Left ventricle myocardium inferior (tissue), 1 donor: ENCODE data around the gene IPO9. TPM values are rescaled to one million over a fixed set of nuclear protein-coding genes. Genes with fewer than 3 reads are reported as not detected.

Source experiments
- DNase-seq: peaks from one replicate; pipeline ENCODE4 v3.0.0-alpha.2; 2020
- H3K27ac ChIP-seq: fragments of 200-600 bp; replicated peaks from 2 replicates; pipeline ENCODE4 v1.8.0; 2021
- H3K27me3 ChIP-seq: fragments of 200-600 bp; 2 replicates; pipeline ENCODE4 v1.8.0; 2021; ENCODE audit warnings: low read depth
- H3K36me3 ChIP-seq: fragments of 200-600 bp; 2 replicates; pipeline ENCODE4 v1.8.0; 2021
- H3K4me1 ChIP-seq: fragments of 200-600 bp; 2 replicates; pipeline ENCODE4 v1.8.0; 2021
- H3K4me3 ChIP-seq: fragments of 200-600 bp; 2 replicates; pipeline ENCODE4 v1.8.0; 2021; ENCODE audit warnings: mild to moderate bottlenecking, moderate library complexity
- H3K9me3 ChIP-seq: fragments of 200-600 bp; replicated peaks from 2 replicates; pipeline ENCODE4 v1.8.0; 2021
- CTCF ChIP-seq: fragments of 200-600 bp; IDR thresholded peaks from 2 replicates; pipeline ENCODE4 v1.8.0; 2021; ENCODE audit warnings: antibody characterized with exemption, mild to moderate bottlenecking, borderline replicate concordance
- intact Hi-C: fragments of 100-400 bp; cut with micrococcal nuclease; formaldehyde crosslinking; loops from one replicate; pipeline ENCODE4 v1.11.0; 2022
- total RNA-seq: library from RNA; stranded (reverse); fragmentation: NEBNext Ultra II Directional; extraction: Animal tissue kit (Norgen Biotek cat#: 25700); gene quantifications from one replicate; pipeline ENCODE4 v1.2.1, GENCODE V29; 2021
- donor health status: DM: no; HTN: yes; CAD: no; lungs with severe emphysema.

The IPO9 gene
- total RNA-seq, 1 donor from 2014 or later = 20.1 TPM

GRCh38 chr1:201795066-201795465 is 33.9 kb upstream of the IPO9 start:
- TF ChIP-seq CTCF = peak; percentile 45
- H3K27me3 ChIP-seq = no peaks in the 10 kb centered on the region
- no peaks in the 10 kb centered on the region for H3K9me3 ChIP-seq
- H3K4me1 ChIP-seq = peaks cover 52% of the 10 kb centered on the region
- DNase-seq = no peak
- intact Hi-C loops = loop anchor here (2.0 kb wide), 1 partner anchor 236 kb away; no protein-coding TSS in a partner anchor
- H3K27ac ChIP-seq = peak overlapping the region; percentile 78
- H3K4me3 ChIP-seq = no peak overlapping the region
- H3K36me3 ChIP-seq = peaks cover 74% of the 10 kb centered on the region

- no peak for TF ChIP-seq CTCF
- intact Hi-C loops = no loop called here
- H3K9me3 ChIP-seq = no peaks in the 10 kb centered on the region
Measured at GRCh38 chr1:201800246-201800645, 28.7 kb upstream of the IPO9 start.

DNA sequence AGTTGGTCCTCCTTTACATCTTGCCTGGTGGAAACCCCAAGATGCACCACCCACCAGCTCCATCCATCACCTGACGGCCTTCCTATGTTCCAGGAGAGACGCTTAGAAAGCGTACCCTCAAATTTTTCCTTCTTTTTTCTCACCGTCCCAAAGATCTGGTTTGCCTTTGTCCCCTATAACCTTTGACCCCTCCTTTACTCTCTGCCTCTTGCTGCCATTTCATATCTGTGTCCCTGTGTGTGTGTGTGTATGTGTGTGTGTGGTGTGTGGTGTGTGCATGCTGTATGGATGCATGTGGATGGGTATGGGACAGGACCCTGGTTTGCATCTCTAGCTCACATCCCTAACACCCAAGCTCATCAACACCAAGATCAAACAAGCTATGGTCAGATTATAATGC is 22.2 kb upstream of the IPO9 start:
- Histone ChIP-seq H3K4me1 (peaks cover 14% of the 10 kb centered on the region), H3K4me3 (no peak overlapping the region), H3K36me3 (peaks cover 98% of the 10 kb centered on the region), H3K27ac (no peak overlapping the region), H3K9me3 (no peaks in the 10 kb centered on the region), H3K27me3 (no peaks in the 10 kb centered on the region)
- DNase-seq = no peak
- no peak for TF ChIP-seq CTCF
- intact Hi-C loops = no loop called here

More at GRCh38 chr1:201800246-201800645, 28.7 kb upstream of the IPO9 start:
- H3K27me3 ChIP-seq = no peaks in the 10 kb centered on the region
- no peak for DNase-seq
- no peak overlapping the region for H3K27ac ChIP-seq
- peaks cover 97% of the 10 kb centered on the region for H3K36me3 ChIP-seq
- no peak overlapping the region for H3K4me3 ChIP-seq
- H3K4me1 ChIP-seq = peaks cover 6% of the 10 kb centered on the region

- no peak overlapping the region for H3K4me3 ChIP-seq
- no peak for TF ChIP-seq CTCF
- no peaks in the 10 kb centered on the region for H3K27me3 ChIP-seq
- H3K4me1 ChIP-seq = peaks cover 14% of the 10 kb centered on the region
- intact Hi-C loops = no loop called here
- H3K9me3 ChIP-seq = no peaks in the 10 kb centered on the region
- DNase-seq = peak; percentile 64
- peaks cover 100% of the 10 kb centered on the region for H3K36me3 ChIP-seq
- H3K27ac ChIP-seq = peak overlapping the region; percentile 63
Measured at GRCh38 chr1:201807958-201808632, 20.9 kb upstream of the IPO9 start.

DNA sequence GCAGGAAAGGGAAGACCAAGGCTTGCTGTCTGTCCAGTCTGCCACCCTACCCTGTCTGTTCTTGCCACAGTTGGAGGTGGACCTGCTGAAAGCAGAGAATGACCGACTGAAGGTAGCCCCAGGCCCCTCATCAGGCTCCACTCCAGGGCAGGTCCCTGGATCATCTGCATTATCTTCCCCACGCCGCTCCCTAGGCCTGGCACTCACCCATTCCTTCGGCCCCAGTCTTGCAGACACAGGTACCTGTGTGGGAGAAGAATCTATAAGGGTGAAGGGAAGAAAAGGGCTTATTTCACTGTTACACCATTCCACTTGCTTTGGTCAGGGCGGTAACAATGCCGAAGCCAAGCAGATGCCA is 20.3 kb upstream of the IPO9 start:
- Histone ChIP-seq H3K27ac (peak overlapping the region; percentile 63), H3K4me3 (no peak overlapping the region), H3K27me3 (no peaks in the 10 kb centered on the region), H3K9me3 (no peaks in the 10 kb centered on the region), H3K36me3 (peaks cover 100% of the 10 kb centered on the region), H3K4me1 (peaks cover 14% of the 10 kb centered on the region)
- intact Hi-C loops = no loop called here
- no peak for TF ChIP-seq CTCF
- no peak for DNase-seq
